GM23338 (cell line): ENCODE data around the gene LPIN1.

Experiments used
- CREB1 ChIP-seq: fragments of 250-450 bp; sonication (Bioruptor Pico); IDR thresholded peaks from 2 replicates; pipeline ENCODE4 v1.5.0; 2020; ENCODE audit warnings: low read depth, mild to moderate bottlenecking, moderate library complexity
- EZH2 ChIP-seq: fragments of 200-600 bp; sonication (generic); IDR thresholded peaks from one replicate; pipeline ENCODE4 v1.8.0; 2017; ENCODE audit warnings: antibody characterized with exemption, mild to moderate bottlenecking, low read depth; ENCODE audit not compliant: unreplicated experiment
- EZH2phosphoT487 ChIP-seq: fragments of 200-600 bp; sonication (generic); IDR thresholded peaks from one replicate; pipeline ENCODE4 v1.8.1; 2018; ENCODE audit warnings: antibody characterized with exemption; ENCODE audit not compliant: unreplicated experiment
- POLR2AphosphoS5 ChIP-seq: IDR thresholded peaks from 2 replicates; pipeline ENCODE4 v1.6.1; 2016; ENCODE audit warnings: antibody characterized with exemption, low read depth
- TF ChIP-seq, protein P1 (sequence below), 2 experiments: fragments of 200-600 bp in 1 of 2; sonication (generic) in 1 of 2; conservative IDR thresholded peaks; 2 replicates each; pipeline versions ENCODE4 v1.5.1 to v1.6.1; 2016 to 2017; ENCODE audit warnings: antibody characterized with exemption in 2 of 2, low read depth in 2 of 2, mild to moderate bottlenecking in 2 of 2, moderate library complexity in 1 of 2

DNA sequence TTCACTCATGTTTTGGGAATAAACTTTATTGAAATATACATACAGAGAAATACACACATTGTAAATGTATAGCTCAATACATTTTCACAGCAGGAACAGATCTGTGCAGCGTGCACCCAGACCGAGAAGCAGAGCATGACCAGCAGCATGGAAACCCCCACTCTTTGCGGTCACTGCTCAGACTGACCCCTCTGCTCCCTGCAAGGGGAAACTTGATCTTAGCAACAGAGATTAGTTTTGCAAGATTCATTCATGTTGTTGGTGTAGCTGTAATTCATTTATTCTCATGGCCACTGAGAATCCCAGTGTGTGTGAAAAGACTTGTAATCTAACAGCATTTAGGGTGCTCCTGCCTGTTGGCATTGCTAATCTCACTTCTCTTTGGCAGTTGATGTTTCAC, 35.2 kb downstream of the LPIN1 start:
- TF ChIP-seq CREB1 (no peak), POLR2AphosphoS5 (no peak), EZH2 (no peak), EZH2phosphoT487 (no peak)
- TF ChIP-seq, protein P1, sequence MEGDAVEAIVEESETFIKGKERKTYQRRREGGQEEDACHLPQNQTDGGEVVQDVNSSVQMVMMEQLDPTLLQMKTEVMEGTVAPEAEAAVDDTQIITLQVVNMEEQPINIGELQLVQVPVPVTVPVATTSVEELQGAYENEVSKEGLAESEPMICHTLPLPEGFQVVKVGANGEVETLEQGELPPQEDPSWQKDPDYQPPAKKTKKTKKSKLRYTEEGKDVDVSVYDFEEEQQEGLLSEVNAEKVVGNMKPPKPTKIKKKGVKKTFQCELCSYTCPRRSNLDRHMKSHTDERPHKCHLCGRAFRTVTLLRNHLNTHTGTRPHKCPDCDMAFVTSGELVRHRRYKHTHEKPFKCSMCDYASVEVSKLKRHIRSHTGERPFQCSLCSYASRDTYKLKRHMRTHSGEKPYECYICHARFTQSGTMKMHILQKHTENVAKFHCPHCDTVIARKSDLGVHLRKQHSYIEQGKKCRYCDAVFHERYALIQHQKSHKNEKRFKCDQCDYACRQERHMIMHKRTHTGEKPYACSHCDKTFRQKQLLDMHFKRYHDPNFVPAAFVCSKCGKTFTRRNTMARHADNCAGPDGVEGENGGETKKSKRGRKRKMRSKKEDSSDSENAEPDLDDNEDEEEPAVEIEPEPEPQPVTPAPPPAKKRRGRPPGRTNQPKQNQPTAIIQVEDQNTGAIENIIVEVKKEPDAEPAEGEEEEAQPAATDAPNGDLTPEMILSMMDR (conservative IDR thresholded peaks at IDR 0.05; ENCODE audit: low read depth in 2 of 2), result no peak
